OCI-M2 (cell line): ENCODE measurements around the gene RPS14.
A peak's percentile ranks its signal among the peaks of the same experiment; 100 is the strongest.

ENCODE experiments used
- DNase-seq: peaks from one replicate; lab custom pipeline; 2025; ENCODE audit not compliant: unreplicated experiment; lab: John Stamatoyannopoulos, UW

The RPS14 gene

GRCh38 chr5:150449517-150450339 is at the start of gene RPS14:
Gene RPS14, minus strand, starts transcription at chr5:150449739. Its CDS starts 2,006 bp downstream, at chr5:150447733.
- peak; percentile 41 for DNase-seq

- DNase-seq = no peak
These were observed 49.4 kb upstream of the RPS14 start for GRCh38 chr5:150498971-150499370.

GRCh38 chr5:150498501-150498900 is 49.0 kb upstream of the RPS14 start:
- DNase-seq = no peak

- DNase-seq = no peak
These were observed 48.4 kb upstream of the RPS14 start for GRCh38 chr5:150497989-150498317.

- DNase-seq = no peak
These were observed 47.9 kb upstream of the RPS14 start for GRCh38 chr5:150497274-150497988.

GRCh38 chr5:150496534-150496933 is 47.0 kb upstream of the RPS14 start:
- no peak for DNase-seq

- no peak for DNase-seq
These were observed 46.6 kb upstream of the RPS14 start for GRCh38 chr5:150496098-150496497.

- no peak for DNase-seq
These were observed 43.1 kb upstream of the RPS14 start for GRCh38 chr5:150492621-150493020.

- DNase-seq = no peak
These were observed 42.3 kb upstream of the RPS14 start for GRCh38 chr5:150491876-150492275.

- no peak for DNase-seq
These were observed 41.2 kb upstream of the RPS14 start for GRCh38 chr5:150490754-150491153.

GRCh38 chr5:150490296-150490669 is 40.7 kb upstream of the RPS14 start:
- DNase-seq = no peak

- DNase-seq = no peak
These were observed 40.1 kb upstream of the RPS14 start for GRCh38 chr5:150489360-150490295.

GRCh38 chr5:150488519-150489359 is 39.2 kb upstream of the RPS14 start:
- DNase-seq = no peak

- no peak for DNase-seq
These were observed 37.9 kb upstream of the RPS14 start for GRCh38 chr5:150487199-150488061.

GRCh38 chr5:150486402-150487198 is 37.1 kb upstream of the RPS14 start:
- DNase-seq = no peak

GRCh38 chr5:150485693-150486401 is 36.3 kb upstream of the RPS14 start:
- no peak for DNase-seq

- no peak for DNase-seq
These were observed 35.6 kb upstream of the RPS14 start for GRCh38 chr5:150484964-150485692.
